ENCODE results near the gene RAMP3. TPM values are rescaled to one million over a fixed set of nuclear protein-coding genes. Genes with fewer than 3 reads are reported as not detected.

Gene RAMP3
- total RNA-seq, 1 donor from 2014 or later = 50.1 TPM

- TF ChIP-seq POLR2A (IDR thresholded peaks at IDR 0.05) = no peak
- TF ChIP-seq CTCF (IDR thresholded peaks at IDR 0.05) = no peak
- TF ChIP-seq POLR2AphosphoS5 (IDR thresholded peaks at IDR 0.05; ENCODE audit: insufficient read depth in 1 of 2, low read depth in 1 of 2) = no peak
- H3K4me1 ChIP-seq = no peaks in the 10 kb centered on the region
- H3K36me3 ChIP-seq = no peaks in the 10 kb centered on the region
- H3K9me3 ChIP-seq = no peaks in the 10 kb centered on the region
- no peak overlapping the region for H3K27ac ChIP-seq
- no peak for DNase-seq (ENCODE audit: extremely low spot score in 2 of 2)
- intact Hi-C loops (cut with DNase I) = loop anchor here (10.0 kb wide), 1 partner anchor 277 kb away; no protein-coding TSS in a partner anchor
- H3K27me3 ChIP-seq = no peaks in the 10 kb centered on the region
- H3K4me3 ChIP-seq = no peak overlapping the region
Observed at GRCh38 chr7:45131891-45132290, 25.7 kb upstream of the RAMP3 start.

GRCh38 chr7:45132708-45133320 is 24.8 kb upstream of the RAMP3 start:
- H3K4me3 ChIP-seq = no peak overlapping the region
- no peak overlapping the region for H3K27ac ChIP-seq
- no peaks in the 10 kb centered on the region for H3K27me3 ChIP-seq
- no peaks in the 10 kb centered on the region for H3K4me1 ChIP-seq
- intact Hi-C loops (cut with DNase I) = loop anchor here (10.0 kb wide), 1 partner anchor 278 kb away; no protein-coding TSS in a partner anchor
- H3K9me3 ChIP-seq = no peaks in the 10 kb centered on the region
- H3K36me3 ChIP-seq = no peaks in the 10 kb centered on the region
- TF ChIP-seq POLR2A (IDR thresholded peaks at IDR 0.05) = no peak
- TF ChIP-seq POLR2AphosphoS5 (IDR thresholded peaks at IDR 0.05; ENCODE audit: insufficient read depth in 1 of 2, low read depth in 1 of 2) = no peak
- TF ChIP-seq CTCF (IDR thresholded peaks at IDR 0.05) = no peak
- no peak for DNase-seq (ENCODE audit: extremely low spot score in 2 of 2)

- no peak overlapping the region for H3K4me3 ChIP-seq
- DNase-seq (ENCODE audit: extremely low spot score in 2 of 2) = no peak
- no peak for TF ChIP-seq CTCF (IDR thresholded peaks at IDR 0.05)
- TF ChIP-seq POLR2AphosphoS5 (IDR thresholded peaks at IDR 0.05; ENCODE audit: insufficient read depth in 1 of 2, low read depth in 1 of 2) = no peak
- no peak for TF ChIP-seq POLR2A (IDR thresholded peaks at IDR 0.05)
- intact Hi-C loops (cut with DNase I) = loop anchor here (10.0 kb wide), 1 partner anchor 279 kb away; no protein-coding TSS in a partner anchor
- no peaks in the 10 kb centered on the region for H3K4me1 ChIP-seq
- no peaks in the 10 kb centered on the region for H3K36me3 ChIP-seq
- no peak overlapping the region for H3K27ac ChIP-seq
- H3K27me3 ChIP-seq = no peaks in the 10 kb centered on the region
- no peaks in the 10 kb centered on the region for H3K9me3 ChIP-seq
Observed at GRCh38 chr7:45133352-45133751, 24.2 kb upstream of the RAMP3 start.

- Histone ChIP-seq H3K36me3 (no peaks in the 10 kb centered on the region), H3K9me3 (no peaks in the 10 kb centered on the region), H3K27ac (no peak overlapping the region), H3K4me3 (no peak overlapping the region), H3K27me3 (no peaks in the 10 kb centered on the region), H3K4me1 (no peaks in the 10 kb centered on the region)
- intact Hi-C loops (cut with DNase I) = loop anchor here (10.0 kb wide), 1 partner anchor 279 kb away; no protein-coding TSS in a partner anchor
- no peak for TF ChIP-seq POLR2A (IDR thresholded peaks at IDR 0.05)
- no peak for DNase-seq (ENCODE audit: extremely low spot score in 2 of 2)
Observed at GRCh38 chr7:45133877-45134276, 23.7 kb upstream of the RAMP3 start.

GRCh38 chr7:45136106-45137060 is 21.2 kb upstream of the RAMP3 start:
- Histone ChIP-seq H3K36me3 (no peaks in the 10 kb centered on the region), H3K4me1 (no peaks in the 10 kb centered on the region), H3K27me3 (no peaks in the 10 kb centered on the region), H3K4me3 (no peak overlapping the region), H3K27ac (no peak overlapping the region), H3K9me3 (no peaks in the 10 kb centered on the region)
- TF ChIP-seq CTCF (IDR thresholded peaks at IDR 0.05) (peak; percentile 64 to 83 (median 68)), POLR2AphosphoS5 (IDR thresholded peaks at IDR 0.05; ENCODE audit: insufficient read depth in 1 of 2, low read depth in 1 of 2) (peak in 1 of 2 donors; percentile 22), POLR2A (IDR thresholded peaks at IDR 0.05) (no peak)
- intact Hi-C loops (cut with DNase I) = loop anchor here (10.0 kb wide), 1 partner anchor 282 kb away; no protein-coding TSS in a partner anchor
- no peak for DNase-seq (ENCODE audit: extremely low spot score in 2 of 2)

Data from vagina (tissue), 2 donors.